ENCODE measurements around the gene MAT1A. TPM values are rescaled to one million over a fixed set of nuclear protein-coding genes. Genes with fewer than 3 reads are reported as not detected.

The MAT1A gene
- total and polyA plus RNA-seq, 2 of the 8 experiments (the other 6 are each of a cell fraction or from before 2014, with no cell fraction given): 4.1 to 6.4 TPM

DNA sequence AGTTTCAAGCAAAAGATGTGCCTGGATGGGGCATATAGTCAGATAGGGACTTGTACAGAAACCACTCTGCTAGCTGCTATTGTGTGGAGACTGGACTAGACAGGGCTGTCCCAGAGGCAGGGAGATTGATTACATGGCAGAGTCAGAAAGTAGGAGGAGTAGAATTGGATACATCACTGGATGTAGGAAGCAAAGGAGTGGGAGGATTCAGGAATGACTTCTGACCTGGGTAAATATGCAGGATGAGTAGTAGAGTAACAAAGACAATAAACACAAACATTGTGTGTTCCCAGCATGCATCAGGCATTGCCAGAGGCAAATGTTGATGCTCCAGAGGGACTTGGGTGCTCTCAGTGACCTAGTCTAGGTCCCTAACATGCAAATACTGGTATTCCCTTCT is 30.9 kb upstream of the MAT1A start:
- no peak overlapping the region for H2AK5ac ChIP-seq (ENCODE audit: low read depth, low read length)
- no peak overlapping the region for H4K91ac ChIP-seq (replicated peaks; ENCODE audit: insufficient read length, low read length)
- H2AFZ ChIP-seq (ENCODE audit: low read length): no peak overlapping the region
- H3K79me1 ChIP-seq (ENCODE audit: low read depth, low read length): no peaks in the 10 kb centered on the region
- no peaks in the 10 kb centered on the region for H3K36me3 ChIP-seq (ENCODE audit: control insufficient read depth in 2 of 4, insufficient read depth in 4 of 4, low read length in 3 of 4)
- H3K14ac ChIP-seq (ENCODE audit: insufficient read length): no peak overlapping the region
- no peaks in the 10 kb centered on the region for H3K4me1 ChIP-seq (replicated peaks in 1 of 4; ENCODE audit: control insufficient read depth in 3 of 4, insufficient read depth in 4 of 4, low read length in 3 of 4)
- no peak overlapping the region for H4K8ac ChIP-seq (ENCODE audit: extremely low read depth, insufficient read depth, low read length)
- CTCF ChIA-PET (ENCODE audit: partially characterized antibody): no interaction called here
- no peaks in the 10 kb centered on the region for H4K20me1 ChIP-seq (replicated peaks in 1 of 2; ENCODE audit: control insufficient read depth in 1 of 2, insufficient read depth in 2 of 2, low read length in 2 of 2)
- H2BK20ac ChIP-seq (ENCODE audit: low read length): no peak overlapping the region
- H3K4me3 ChIP-seq (ENCODE audit: extremely low read depth in 1 of 4, insufficient read depth in 2 of 4, low read depth in 3 of 4, low read length in 4 of 4): no peak overlapping the region
- H3K27ac ChIP-seq (ENCODE audit: low read depth, low read length): no peak overlapping the region
- no peak overlapping the region for H4K5ac ChIP-seq (ENCODE audit: insufficient read length, low read depth, low read length)
- H3K9me3 ChIP-seq (ENCODE audit: insufficient read depth in 2 of 2, low read depth in 1 of 2, low read length in 1 of 2): no peaks in the 10 kb centered on the region; a peak in 1 of 4 replicates
- no peak overlapping the region for H2BK120ac ChIP-seq (replicated peaks; ENCODE audit: low read depth, low read length)
- no peak for DNase-seq (ENCODE audit: low read depth in 1 of 2, low spot score in 2 of 2)
- H3K18ac ChIP-seq (ENCODE audit: extremely low read depth, low read length): no peak overlapping the region
- H2BK5ac ChIP-seq (ENCODE audit: low read depth, low read length): no peak overlapping the region
- POLR2A ChIA-PET (ENCODE audit: partially characterized antibody): no interaction called here
- H3K56ac ChIP-seq (replicated peaks; ENCODE audit: insufficient read length, low read depth, low read length): no peak overlapping the region
- no peak overlapping the region for H3K23ac ChIP-seq (ENCODE audit: insufficient read length)
- no peak for FAIRE-seq
- no peak overlapping the region for H2BK12ac ChIP-seq (ENCODE audit: low read depth, low read length)
- H3K27me3 ChIP-seq (replicated peaks in 1 of 4; ENCODE audit: control insufficient read depth in 3 of 4, extremely low read depth in 1 of 4, insufficient read depth in 3 of 4, low read length in 3 of 4): no peaks in the 10 kb centered on the region
- no peaks in the 10 kb centered on the region for H3K79me2 ChIP-seq (ENCODE audit: control insufficient read depth in 1 of 2, insufficient read depth in 2 of 2, low read length in 2 of 2)
- no peak overlapping the region for H3K4ac ChIP-seq (replicated peaks; ENCODE audit: insufficient read length, low read depth, low read length)
- H3K23me2 ChIP-seq (ENCODE audit: low read depth, low read length): no peaks in the 10 kb centered on the region
- H3K4me2 ChIP-seq (ENCODE audit: insufficient read depth in 1 of 2, low read depth in 2 of 2, low read length in 2 of 2): no peak overlapping the region
- no peak overlapping the region for H2BK15ac ChIP-seq (ENCODE audit: low read length)
- H3K9ac ChIP-seq (replicated peaks in 1 of 4; ENCODE audit: extremely low read depth in 1 of 4, low read depth in 3 of 4, low read length in 3 of 4): no peak overlapping the region; a peak in 1 of 7 replicates
- TF ChIP-seq, protein P1, sequence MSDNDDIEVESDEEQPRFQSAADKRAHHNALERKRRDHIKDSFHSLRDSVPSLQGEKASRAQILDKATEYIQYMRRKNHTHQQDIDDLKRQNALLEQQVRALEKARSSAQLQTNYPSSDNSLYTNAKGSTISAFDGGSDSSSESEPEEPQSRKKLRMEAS (IDR thresholded peaks at IDR 0.05): no peak
- TF ChIP-seq CHD1 (IDR thresholded peaks at IDR 0.05; ENCODE audit: low read depth, low read length): no peak
- TF ChIP-seq EP300 (IDR thresholded peaks at IDR 0.05; ENCODE audit: borderline replicate concordance in 1 of 2, low read depth in 2 of 2, low read length in 2 of 2): no peak
